ENCODE data around the gene EPOP.
"Not testable (repeated sequence)": the region's sequence is repeated elsewhere in the genome, so short reads cannot be mapped to it uniquely, and the experiment has no call there.

Gene EPOP

DNA sequence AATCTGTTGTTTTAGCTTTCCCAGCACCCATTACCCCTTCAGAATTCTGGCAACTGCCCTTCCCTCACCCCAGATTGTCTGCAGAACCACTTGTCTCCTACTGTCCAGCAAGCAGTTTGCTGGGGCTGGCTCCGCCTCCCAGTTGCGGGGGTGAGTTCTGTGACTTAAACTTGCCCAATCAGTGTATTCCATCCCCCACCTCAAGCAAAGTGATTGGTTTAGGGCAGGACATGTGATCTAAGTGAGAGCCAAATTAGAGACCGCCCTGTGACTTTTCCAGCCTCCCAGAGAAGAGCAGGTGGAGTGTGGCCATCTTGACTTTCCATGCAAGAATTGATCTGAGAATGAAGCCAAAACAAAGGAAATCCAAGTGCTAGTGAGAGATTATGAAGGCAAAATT, 46.3 kb downstream of the EPOP start:
- H3K4me3 ChIP-seq (ENCODE audit: low read depth, low read length) = no peak overlapping the region
- TF ChIP-seq, protein P1, sequence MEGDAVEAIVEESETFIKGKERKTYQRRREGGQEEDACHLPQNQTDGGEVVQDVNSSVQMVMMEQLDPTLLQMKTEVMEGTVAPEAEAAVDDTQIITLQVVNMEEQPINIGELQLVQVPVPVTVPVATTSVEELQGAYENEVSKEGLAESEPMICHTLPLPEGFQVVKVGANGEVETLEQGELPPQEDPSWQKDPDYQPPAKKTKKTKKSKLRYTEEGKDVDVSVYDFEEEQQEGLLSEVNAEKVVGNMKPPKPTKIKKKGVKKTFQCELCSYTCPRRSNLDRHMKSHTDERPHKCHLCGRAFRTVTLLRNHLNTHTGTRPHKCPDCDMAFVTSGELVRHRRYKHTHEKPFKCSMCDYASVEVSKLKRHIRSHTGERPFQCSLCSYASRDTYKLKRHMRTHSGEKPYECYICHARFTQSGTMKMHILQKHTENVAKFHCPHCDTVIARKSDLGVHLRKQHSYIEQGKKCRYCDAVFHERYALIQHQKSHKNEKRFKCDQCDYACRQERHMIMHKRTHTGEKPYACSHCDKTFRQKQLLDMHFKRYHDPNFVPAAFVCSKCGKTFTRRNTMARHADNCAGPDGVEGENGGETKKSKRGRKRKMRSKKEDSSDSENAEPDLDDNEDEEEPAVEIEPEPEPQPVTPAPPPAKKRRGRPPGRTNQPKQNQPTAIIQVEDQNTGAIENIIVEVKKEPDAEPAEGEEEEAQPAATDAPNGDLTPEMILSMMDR (IDR thresholded peaks at IDR 0.05; ENCODE audit: low read depth, low read length) = no peak

DNA sequence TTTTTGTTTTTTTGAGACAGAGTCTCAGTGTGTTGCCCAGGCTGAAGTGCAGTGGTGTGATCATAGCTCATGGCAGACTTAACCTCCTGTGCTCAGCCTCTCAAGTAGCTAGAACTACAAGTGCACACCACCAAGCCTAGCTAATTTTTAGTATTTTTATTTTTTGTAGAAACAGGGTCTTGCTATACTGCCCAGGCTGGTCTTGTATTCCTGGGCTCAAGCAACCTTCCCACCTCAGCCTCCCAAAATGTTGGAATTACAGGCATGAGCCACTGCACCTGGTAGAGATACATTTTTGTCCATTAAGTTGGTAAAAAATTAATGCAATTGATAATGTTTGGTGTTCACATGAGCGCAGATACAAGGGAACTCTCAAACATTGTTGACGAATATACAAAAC, 46.8 kb downstream of the EPOP start:
- TF ChIP-seq, protein P1 (IDR thresholded peaks at IDR 0.05; ENCODE audit: low read depth, low read length) = no peak
- H3K4me3 ChIP-seq (ENCODE audit: low read depth, low read length) = no peak overlapping the region

DNA sequence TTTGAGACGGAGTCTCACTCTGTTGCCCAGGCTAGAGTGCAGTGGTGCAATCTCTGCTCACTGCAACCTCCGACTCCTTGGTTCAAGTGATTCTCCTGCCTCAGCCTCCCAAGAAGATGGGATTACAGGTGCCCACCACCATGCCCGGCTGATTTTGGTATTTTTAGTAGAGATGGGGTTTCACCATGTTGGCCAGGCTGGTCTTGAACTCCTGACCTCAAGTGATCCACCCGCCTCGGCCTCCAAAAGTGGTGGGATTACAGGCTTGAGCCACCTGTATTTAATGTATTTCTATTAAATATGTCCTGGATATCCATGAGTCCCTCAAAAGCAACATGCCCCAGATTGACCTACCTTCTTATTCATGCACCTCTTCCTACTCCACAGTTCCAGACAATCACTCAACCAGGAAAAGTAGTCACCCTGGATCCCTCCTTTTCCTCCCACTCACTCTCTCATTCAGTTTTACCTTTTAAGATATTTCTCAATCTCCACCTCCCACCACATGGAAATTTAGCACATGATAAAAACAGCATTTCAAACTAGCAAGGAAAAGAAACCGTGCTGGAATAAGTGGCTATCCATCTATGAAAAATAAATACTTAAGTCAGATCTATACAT, 48.0 kb downstream of the EPOP start:
- H3K4me3 ChIP-seq (ENCODE audit: low read depth, low read length) = not testable (repeated sequence)

DNA sequence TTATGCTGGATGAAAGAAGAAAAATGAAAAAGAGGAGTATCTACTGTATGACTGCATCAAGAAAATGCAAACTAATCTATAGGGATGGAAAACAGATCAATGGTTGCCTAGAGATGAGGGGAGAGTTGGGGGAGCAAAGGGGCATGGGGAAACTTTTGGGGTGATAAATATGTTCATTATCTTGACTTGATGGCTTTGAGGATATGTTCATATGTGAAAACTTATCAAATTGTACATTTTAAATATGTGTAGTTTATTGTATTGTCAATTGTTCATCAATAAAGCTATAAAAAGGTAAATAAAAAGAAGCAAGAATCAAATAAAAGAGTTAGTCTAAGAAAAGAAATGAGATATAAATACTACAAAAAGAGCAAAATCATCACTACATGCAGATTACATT, 49.3 kb downstream of the EPOP start:
- H3K4me3 ChIP-seq (ENCODE audit: low read depth, low read length) = no peak overlapping the region
- TF ChIP-seq, protein P1 (IDR thresholded peaks at IDR 0.05; ENCODE audit: low read depth, low read length) = no peak

DNA sequence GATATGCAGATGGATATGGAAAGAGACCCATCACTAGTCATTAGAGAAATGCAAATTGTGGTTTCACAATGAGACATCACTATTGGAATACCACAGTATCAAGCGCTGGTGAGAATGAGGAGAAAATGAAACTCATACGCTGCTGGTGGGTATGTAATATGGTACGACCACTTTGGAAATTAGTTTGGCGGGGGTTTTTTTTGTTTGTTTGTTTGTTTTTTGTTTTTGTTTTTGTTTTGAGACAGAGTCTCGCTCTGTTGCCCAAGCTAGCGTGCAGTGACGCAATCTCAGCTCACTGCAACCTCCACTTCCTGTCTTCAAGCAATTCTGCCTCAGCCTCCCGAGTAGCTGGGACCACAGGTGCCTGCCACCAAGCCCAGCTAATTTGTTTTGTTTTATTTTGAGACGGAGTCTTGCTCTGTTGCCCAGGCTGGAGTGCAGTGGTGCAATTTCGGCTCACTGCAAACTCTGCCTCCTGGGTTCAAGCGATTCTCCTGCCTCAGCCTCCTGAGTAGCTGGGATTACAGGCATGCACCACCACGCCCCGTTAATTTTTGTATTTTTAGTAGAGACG, 49.9 kb downstream of the EPOP start:
- H3K4me3 ChIP-seq (ENCODE audit: low read depth, low read length) = not testable (repeated sequence)
